GM21717 (cell line): ENCODE measurements around the gene SLC44A5.

Source experiments
- ATAC-seq: cut with Tn5 transposase; IDR thresholded peaks from one replicate; pipeline ENCODE4 v1.9.1; 2021; ENCODE audit warnings: mild to moderate bottlenecking, moderate library complexity; ENCODE audit not compliant: unreplicated experiment

The SLC44A5 gene

DNA sequence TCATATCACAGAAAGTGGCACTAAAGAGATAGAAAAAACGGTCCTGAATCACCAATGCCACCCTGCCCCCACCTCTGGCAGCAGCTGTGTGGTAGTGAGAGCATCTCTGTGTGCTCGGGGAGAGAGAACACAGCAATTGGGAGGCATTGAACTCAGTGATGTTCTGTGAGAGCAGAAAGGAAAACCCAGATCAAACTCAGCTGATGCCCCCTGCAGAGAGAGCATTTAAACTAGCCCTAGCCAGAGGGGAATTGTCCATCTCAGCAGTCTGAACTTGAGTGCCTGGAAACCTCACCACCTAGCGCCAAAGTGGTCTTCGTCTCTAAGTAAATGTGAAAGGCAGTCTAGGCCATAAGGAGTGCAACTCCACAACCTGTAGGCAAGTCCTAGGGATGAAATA, 21.3 kb downstream of the SLC44A5 start:
- no peak for ATAC-seq

DNA sequence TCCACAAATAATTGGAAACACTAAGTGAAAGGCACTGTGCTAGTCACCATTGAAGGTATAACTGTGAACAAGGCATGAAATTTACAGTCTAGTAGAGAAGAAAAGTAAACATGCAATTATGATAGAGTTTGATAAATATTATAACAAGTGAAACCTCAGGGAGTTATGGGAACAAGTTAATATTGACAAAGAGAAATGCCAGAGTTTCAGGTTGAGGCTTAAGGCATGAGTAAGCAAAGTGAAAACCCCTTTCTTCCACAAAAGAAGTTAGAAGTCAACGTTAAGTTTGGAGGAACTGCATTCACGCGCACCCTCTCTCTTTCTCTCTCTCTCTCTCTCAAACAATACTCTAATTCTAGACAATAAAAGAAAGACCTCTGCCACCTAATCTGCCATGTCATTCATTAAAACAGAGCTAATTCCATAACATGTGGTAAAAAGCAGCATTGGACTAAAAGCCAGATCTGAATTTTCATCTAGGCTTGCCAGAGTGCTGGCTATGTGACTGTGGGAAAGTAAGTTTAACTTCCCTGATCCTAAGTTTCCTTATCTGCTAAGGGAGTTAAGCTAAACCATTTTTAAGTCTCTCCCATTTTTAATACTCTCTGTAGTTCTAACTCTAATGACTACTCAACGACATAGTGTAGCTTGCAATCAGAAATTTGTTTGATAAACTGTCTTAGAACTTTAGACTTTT, 22.0 kb downstream of the SLC44A5 start:
- no peak for ATAC-seq

DNA sequence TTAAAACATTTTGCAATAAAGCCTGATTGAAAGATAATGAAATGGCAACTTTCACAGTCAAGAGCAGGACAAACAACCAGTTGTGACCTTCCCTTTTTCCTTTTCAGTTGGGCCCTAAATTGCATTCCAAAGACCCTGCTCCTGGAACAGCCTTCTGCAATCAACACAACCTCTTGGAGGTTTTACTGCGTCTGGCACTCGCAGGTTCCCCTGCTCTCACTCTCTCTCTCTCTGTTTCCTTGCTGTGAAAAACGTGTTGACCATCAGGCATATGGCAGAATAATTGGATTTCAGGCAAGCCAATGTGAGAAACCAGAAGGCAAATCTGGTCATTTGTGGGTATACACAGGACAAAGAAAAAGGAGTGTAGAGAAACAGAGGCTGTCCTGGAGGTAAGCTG, 23.2 kb downstream of the SLC44A5 start:
- ATAC-seq: no peak

DNA sequence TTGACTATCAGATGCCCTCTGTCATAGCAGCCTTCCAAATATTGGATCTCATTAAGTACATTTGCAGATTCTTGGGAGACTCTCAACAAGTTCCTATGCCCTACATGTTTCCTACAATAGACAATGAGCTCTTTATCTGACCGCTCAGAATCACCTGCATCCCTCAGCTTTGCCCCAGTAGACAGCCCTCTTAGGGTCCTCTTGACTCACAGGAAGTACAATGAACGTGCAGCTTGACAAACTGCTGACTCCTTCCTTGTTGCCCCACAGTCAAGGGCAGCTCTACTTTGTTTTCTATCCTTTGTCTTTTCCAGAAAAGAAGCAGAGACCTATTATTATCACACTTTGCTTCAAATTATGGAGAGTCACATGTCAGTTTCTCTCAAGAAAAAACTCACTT, 27.6 kb downstream of the SLC44A5 start:
- ATAC-seq: no peak

DNA sequence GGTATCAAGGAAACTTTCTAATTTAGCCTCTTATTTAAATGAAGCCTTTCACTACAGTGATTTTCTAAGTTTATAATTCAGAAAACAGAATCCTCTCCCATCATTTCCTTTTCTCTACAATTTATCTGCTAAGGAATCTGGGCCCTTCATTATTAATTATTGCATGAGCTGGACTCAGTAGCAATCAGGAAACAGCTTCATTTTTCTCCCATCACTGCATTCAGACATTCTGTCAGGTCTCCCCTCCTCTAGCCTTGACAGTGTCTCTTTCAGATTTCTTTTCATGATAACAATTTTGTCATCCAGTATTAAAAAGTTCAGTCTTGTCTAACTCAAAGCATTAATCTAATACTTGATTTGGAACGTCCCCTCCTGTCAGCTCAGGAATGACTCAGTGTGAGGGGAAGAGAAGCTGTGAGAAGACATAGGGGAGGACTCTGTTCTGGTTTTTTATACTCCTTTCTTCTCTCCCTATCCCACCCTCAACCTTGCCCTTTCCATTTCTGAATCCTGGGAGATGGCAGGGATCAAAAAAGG, 28.1 kb downstream of the SLC44A5 start:
- ATAC-seq: no peak

DNA sequence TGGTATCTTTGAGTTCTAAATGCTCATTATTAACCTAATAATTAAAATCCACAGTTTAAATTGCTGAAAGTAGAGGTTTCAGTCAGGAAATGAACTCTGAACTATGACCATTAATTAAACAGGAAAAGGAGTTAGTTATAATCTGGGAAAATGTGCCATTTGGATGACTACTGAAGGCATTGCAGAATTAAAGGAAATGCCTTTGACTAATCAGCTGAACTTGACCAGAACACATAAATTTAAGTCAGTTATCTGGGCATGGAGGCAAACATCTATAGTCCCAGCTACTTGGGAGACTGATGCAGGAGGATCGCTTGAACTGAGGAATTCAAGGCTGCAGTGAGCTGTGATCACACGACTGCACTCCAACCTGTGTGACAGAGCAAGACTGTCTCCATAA, 31.9 kb downstream of the SLC44A5 start:
- ATAC-seq: no peak

DNA sequence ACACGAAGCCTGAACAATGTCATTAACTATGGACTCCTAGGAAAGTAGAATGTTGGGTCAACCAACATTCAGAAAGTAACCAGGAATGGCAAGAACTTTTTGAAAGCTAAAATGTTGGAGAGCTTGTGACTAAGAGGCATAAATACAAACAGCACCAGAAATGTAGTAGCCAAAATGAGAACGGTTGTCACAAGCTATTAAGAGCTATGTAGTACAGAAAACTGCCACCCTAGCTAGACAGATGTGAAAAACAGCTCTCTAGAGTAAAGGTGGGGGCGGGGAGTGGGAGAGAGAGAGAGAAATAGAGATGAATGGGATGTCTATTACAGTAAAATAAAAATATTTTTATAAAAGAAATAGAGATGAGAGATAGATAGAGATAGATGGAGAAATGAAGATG, 35.1 kb downstream of the SLC44A5 start:
- no peak for ATAC-seq

DNA sequence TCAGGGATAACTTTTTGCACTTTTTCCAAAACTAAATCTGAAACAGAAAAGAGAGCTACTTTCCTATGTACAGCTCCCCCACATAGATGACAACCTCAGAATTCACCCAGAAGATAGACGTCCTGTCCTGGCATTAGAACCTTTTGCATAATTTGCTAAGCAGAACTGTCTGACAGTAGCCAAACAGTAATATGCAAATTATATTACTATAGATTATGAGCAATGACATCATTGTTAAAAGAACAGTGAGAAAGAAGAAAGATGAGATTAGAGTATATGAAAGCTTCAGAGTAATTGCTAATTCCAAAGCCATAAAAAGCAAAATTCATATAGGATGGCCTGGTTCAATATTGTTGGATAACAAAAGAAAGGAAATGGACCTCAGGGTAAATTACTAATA, 43.7 kb downstream of the SLC44A5 start:
- no peak for ATAC-seq

DNA sequence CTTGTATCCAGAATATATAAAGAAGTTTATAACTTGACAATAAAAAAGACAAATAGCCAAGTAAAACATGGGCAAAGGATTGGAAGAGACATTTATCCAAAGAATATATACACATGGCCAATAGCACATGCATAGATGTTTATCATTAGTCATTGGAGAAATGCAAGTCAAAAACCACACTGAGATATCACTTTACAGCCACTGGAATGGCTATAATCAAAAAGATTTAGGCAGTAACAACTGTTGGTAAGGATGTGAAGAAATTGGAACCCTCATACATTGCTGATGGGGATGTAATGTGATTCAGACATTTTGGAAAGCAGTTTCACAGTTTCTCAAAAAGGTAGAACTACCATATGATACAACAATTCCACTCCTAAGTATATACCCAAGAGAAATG, 51.1 kb downstream of the SLC44A5 start:
- ATAC-seq: no peak

DNA sequence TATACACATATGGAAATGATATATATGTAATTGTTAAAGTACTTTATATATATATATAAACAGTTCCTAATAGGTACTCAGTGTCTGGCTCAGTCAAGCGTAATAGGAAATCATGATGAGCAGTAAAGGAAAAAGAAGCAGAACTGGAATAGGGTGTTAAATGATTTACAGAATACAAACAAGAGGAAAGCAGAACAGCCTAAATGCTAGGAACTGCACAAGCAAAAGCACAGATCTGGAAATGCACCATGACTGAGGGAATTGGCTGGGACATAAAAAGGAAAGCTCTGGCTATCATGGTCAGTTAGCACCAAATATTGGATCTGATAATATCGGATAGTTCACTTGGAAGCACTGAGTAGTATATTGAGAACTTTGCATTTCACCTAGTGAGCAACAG, 51.8 kb downstream of the SLC44A5 start:
- ATAC-seq: no peak

DNA sequence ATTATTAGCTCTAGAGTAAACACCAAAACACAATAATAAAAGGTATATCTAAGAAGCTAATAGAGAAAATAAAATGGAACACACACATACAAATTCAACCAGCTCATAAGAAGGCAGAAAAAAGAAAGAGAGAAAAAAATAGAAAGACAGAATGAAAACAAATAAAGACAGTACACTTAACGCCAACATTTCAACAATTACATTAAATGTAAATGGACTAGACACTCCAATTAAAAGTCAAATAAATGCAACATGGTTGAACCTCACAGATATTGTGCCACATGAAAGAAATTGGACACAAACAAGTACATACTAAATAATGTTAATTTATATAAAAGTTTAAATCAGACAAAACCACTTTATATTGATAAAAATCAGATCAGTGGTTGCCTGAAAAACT, 56.0 kb downstream of the SLC44A5 start:
- no peak for ATAC-seq

DNA sequence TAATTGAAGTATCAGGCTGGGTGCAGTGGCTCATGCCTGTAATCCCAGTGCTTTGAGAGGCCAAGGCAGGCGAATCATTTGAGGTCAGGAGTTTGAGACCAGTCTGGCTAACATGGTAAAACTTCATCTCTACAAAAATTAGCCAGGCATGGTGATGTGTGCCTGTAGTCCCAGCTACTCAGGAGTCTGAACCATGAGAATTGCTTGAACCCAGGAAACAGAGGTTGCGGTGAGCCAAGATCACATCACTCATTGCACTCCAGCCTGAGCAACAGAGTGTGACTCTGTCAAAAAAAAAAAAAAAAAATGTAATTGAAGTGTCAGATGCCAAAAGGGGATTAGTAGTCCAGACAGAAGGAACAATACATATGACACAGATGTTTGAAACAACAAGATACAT, 56.7 kb downstream of the SLC44A5 start:
- no peak for ATAC-seq

DNA sequence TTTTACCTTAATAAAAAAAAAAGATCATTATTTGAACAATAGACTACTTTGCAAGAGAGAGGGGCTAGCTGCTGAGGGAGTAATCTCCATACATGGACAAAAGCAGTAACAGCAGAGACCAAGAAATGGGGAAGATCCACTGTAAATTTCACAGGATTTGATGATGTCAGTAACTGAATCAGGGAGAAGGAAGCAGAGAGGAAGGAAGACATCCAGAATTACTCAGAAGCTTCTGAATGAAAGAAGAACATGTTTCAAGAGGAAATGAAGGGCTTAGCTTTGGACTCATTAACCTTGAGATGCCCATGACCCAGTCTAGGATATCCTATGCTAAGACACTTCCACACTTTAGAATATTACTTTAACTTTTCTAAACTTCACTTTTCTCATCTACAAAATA, 60.4 kb downstream of the SLC44A5 start:
- no peak for ATAC-seq

DNA sequence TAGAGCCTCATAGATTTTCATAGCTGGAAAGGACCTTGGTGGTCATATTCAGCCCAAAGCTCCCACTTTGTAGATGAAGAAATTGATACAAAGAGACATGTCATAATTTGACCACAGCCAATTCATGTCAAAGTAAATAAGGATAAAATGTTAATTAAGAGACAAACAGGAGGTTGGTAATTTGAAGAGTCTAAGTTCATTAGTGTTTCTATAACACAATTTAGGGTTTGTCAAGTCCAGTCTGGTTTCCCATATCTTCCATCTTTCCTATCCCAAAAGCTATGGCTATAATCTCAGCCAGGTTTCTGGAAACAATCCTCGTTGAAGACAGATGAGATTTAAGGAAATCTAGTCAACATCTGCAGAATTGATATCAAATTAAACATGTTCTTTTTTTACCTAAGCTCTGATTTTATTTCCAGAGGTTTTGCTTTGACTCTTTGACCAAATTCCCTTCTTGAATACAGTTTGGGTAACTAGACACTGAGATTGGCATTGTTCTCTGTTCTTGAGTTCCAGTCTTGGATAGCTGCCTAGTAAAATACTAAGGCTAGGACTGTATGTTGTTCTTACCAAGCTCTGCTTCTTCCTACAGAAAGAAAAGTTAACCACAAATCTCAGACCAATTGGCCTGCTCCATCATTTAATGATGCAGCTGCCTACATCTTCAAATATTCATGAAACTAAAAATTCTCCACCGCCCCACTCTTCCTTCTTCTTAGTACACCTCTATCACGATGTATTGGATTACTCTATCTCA, 62.0 kb downstream of the SLC44A5 start:
- ATAC-seq: no peak

DNA sequence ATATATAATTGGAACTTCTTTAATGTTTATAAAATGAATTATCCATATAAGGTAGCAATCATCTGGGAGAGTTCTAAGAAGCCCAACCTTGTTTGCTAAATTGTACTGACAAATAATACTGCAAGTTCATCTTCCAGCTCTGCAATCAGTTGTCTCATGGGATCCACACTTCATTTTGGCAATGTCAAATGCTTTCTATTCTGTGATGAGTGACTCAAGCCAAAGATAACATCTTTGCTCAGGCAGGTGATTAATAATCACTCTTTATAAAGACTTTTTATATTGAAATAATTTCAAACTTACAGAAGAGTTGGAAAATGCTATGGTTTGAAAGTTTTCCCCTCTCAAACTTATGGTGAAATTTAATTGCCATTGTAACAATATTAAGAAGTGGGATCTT, 67.2 kb downstream of the SLC44A5 start:
- ATAC-seq: no peak

DNA sequence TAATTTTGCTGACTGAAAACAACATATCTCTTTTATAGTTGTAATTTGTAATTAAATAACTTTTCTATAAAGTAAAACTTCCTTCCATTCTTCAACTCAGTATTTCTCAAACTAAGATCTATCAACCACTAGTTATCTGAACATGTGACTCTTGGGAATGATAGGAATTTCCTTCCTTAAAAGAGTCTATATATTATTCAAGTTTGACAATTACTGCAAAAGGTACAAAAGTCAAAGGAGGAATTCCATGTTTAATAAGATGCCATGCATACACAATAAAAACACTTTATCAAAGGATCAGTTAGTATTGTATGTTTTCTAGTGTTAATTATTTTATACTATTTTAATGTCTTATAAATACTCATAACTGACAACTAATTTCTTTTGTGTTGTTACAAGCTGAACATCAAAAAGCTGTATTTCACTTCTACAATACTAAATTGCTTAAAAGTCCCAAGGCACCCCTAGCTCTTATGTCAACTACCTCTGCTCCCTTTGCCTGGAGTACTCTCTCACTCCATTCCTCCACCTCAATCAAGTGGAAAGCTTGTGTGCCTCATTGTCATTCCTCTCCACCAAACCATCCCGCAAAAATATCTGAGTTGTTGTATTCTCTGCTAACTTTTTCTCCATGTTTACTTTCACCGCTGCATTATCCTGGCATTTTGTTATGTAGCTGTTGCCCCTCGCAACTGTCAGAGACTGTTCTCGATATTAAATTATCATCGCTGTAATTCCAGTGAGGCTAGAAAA, 67.9 kb downstream of the SLC44A5 start:
- ATAC-seq: no peak

DNA sequence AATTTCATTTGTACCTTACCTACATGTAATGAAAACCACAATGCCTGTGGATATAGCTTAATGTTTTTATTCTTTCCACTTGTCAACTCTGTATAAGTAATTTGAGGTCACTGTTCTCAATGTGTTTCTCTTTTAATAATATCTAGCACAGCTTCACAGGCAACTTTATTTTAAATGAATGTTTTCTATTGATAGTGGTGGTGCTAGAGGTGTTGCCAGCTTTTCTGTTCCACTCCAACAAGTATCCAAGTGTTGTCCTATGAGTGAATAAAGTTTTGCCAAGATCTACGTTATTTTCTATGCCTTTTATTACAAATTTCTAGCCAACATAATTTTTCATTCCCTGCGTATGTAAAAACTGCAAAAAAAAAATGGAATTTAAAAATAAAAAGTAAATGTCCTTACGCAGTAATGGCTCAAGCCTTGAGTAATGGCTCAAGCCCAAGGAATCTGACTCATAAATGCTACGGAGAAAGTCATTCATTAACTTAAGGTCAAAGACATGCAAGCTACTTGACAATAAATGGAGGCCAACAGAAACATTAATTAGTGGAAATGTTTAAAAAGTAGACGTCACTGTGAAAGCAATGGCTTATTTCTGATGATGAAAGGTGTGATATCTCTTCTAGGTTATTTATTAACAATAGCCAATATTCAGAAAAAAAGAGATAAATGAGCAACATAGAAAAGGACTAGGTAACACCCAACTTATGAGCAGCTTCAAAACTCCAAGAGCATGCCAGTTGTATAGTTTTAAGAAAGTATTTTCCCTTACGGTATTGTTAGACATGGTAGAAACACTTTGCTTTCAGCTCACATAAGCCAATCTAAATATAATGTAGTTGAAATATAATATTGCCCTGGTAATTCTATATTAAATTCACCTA, 71.4 kb downstream of the SLC44A5 start:
- ATAC-seq: no peak

DNA sequence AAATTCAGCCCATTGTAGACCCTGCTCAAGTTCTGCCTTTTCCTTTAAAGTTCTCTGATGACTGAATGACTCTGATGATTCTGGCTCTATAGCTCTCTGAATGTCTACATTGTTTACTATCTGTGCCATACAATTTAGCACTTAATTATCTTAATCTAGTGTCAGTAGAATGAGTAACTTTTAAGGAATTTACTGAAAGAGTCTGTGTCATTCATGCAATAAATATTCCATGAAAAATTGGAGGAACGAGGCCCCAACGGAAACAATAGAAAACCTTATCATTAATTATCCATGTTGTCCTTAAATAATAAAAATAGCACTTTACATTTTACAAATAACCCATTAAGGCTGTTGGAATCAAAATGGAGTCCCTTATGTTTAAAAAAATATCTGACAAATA, 77.8 kb downstream of the SLC44A5 start:
- no peak for ATAC-seq

DNA sequence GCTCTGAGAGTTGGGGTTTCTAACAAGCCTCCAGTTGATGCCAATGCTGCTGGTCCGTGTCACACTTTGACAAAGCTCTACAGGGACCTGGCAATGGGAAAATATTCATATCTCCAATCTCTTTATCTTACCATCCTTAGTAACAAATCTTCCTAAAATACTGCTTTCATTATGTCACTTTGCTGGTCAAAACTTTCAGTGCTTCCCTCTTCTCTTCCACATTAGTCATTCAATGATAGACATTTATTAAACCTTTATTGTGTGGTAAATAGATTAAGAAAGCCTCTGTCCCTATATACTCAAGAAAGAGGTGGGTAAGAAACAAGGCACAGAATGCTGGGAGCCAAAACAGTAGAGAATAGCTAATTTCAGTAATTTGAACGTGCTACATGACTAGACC, 79.3 kb downstream of the SLC44A5 start:
- no peak for ATAC-seq

DNA sequence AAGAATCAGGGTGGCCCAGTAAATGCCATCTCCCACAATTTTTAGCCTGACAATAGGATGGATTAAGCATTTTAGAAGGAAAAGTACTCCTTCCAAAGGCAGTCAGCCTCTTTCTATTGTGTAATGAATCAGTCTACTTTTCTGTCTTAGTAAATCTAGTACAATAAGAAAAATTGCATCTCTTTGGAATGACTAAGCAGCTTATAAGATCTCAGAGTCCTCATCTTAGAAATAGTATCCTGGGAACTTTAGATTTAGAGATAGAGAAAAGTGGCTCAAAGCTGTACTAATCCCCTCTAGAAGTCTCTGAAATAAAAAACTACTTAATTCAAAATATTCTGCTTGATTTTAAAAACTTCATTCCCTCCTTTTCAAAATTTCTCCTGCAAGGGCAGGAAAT, 81.4 kb downstream of the SLC44A5 start:
- no peak for ATAC-seq

DNA sequence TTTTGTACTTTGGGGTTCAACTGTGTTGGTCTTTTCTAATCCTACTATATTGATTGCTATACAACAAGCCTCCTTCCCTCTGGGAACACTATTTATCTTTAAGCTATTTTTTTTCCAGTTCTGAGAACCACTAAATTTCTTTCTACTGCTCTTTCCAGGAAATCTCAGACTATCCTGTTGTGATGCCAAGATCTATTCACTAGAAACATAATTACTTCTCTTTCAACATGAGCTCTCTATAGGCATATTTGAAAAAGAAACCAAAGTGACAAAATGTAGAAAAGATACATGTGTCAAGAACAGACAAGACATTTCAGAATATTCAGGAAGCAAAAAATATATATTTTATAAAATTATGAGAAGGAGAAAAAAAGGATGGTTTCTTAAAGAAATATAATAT, 82.9 kb downstream of the SLC44A5 start:
- ATAC-seq: no peak
